Neural crest cell (in vitro differentiated cells): ENCODE data around the gene LRR1. TPM values are rescaled to one million over a fixed set of nuclear protein-coding genes. Genes with fewer than 3 reads are reported as not detected.

Source experiments
- DNase-seq: peaks from one replicate; pipeline ENCODE4 v3.0.0; 2021; ENCODE audit warnings: low read depth, mixed read lengths, low spot score
- H3K27ac Mint-ChIP-seq: one replicate; pipeline ENCODE4 v1.8.0; 2021; ENCODE audit warnings: mild to moderate bottlenecking, mixed read lengths; ENCODE audit not compliant: unreplicated experiment
- H3K27me3 Mint-ChIP-seq: 2 replicates; pipeline ENCODE4 v1.8.0; 2021; ENCODE audit warnings: low read depth, mild to moderate bottlenecking, mixed read lengths
- H3K36me3 Mint-ChIP-seq: 2 replicates; pipeline ENCODE4 v1.8.0; 2021; ENCODE audit warnings: low read depth, mild to moderate bottlenecking, mixed read lengths
- H3K4me1 Mint-ChIP-seq: 2 replicates; pipeline ENCODE4 v1.8.0; 2021; ENCODE audit warnings: mixed read lengths
- H3K4me3 Mint-ChIP-seq: one replicate; pipeline ENCODE4 v1.8.0; 2021; ENCODE audit warnings: mild to moderate bottlenecking, mixed read lengths
- H3K9me3 Mint-ChIP-seq: 2 replicates; pipeline ENCODE4 v1.8.0; 2021; ENCODE audit warnings: mixed read lengths
- total RNA-seq: library from RNA; stranded (reverse); gene quantifications from 2 replicates; pipeline ENCODE4 v1.2.1, GENCODE V29; 2021
- TF ChIP-seq, protein P1 (sequence below): fragments of 200-600 bp; sonication (generic); conservative IDR thresholded peaks from 2 replicates; pipeline ENCODE4 v1.5.0; 2021; ENCODE audit warnings: antibody characterized with exemption, mild to moderate bottlenecking

The LRR1 gene
- total RNA-seq, 1 donor from 2014 or later: 42.9 TPM

GRCh38 chr14:49622022-49622607 is 23.4 kb downstream of the LRR1 start:
- Mint-ChIP-seq H3K9me3 (no peaks in the 10 kb centered on the region), H3K4me3 (peak overlapping the region; percentile 100), H3K36me3 (peaks cover 17% of the 10 kb centered on the region), H3K4me1 (peaks cover 40% of the 10 kb centered on the region), H3K27ac (peak overlapping the region; percentile 87), H3K27me3 (no peaks in the 10 kb centered on the region)
- TF ChIP-seq, protein P1, sequence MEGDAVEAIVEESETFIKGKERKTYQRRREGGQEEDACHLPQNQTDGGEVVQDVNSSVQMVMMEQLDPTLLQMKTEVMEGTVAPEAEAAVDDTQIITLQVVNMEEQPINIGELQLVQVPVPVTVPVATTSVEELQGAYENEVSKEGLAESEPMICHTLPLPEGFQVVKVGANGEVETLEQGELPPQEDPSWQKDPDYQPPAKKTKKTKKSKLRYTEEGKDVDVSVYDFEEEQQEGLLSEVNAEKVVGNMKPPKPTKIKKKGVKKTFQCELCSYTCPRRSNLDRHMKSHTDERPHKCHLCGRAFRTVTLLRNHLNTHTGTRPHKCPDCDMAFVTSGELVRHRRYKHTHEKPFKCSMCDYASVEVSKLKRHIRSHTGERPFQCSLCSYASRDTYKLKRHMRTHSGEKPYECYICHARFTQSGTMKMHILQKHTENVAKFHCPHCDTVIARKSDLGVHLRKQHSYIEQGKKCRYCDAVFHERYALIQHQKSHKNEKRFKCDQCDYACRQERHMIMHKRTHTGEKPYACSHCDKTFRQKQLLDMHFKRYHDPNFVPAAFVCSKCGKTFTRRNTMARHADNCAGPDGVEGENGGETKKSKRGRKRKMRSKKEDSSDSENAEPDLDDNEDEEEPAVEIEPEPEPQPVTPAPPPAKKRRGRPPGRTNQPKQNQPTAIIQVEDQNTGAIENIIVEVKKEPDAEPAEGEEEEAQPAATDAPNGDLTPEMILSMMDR: no peak
- no peak for DNase-seq

- Mint-ChIP-seq H3K4me3 (peak overlapping the region; percentile 70), H3K27me3 (no peaks in the 10 kb centered on the region), H3K4me1 (peaks cover 39% of the 10 kb centered on the region), H3K9me3 (no peaks in the 10 kb centered on the region), H3K36me3 (peaks cover 17% of the 10 kb centered on the region), H3K27ac (no peak overlapping the region)
- TF ChIP-seq, protein P1: no peak
- DNase-seq: no peak
Observed at GRCh38 chr14:49623387-49623786, 24.6 kb downstream of the LRR1 start.

- no peaks in the 10 kb centered on the region for H3K9me3 Mint-ChIP-seq
- DNase-seq: no peak
- H3K4me3 Mint-ChIP-seq: peak overlapping the region; percentile 70
- TF ChIP-seq, protein P1: no peak
- peaks cover 36% of the 10 kb centered on the region for H3K4me1 Mint-ChIP-seq
- H3K27me3 Mint-ChIP-seq: no peaks in the 10 kb centered on the region
- H3K36me3 Mint-ChIP-seq: peaks cover 13% of the 10 kb centered on the region
- no peak overlapping the region for H3K27ac Mint-ChIP-seq
Observed at GRCh38 chr14:49623941-49624839, 25.4 kb downstream of the LRR1 start.

- H3K9me3 Mint-ChIP-seq: no peaks in the 10 kb centered on the region
- peaks cover 15% of the 10 kb centered on the region for H3K36me3 Mint-ChIP-seq
- DNase-seq: peak; percentile 93
- TF ChIP-seq, protein P1: peak; percentile 87
- H3K27ac Mint-ChIP-seq: peak overlapping the region; percentile 100
- peak overlapping the region; percentile 98 for H3K4me3 Mint-ChIP-seq
- no peaks in the 10 kb centered on the region for H3K27me3 Mint-ChIP-seq
- peaks cover 40% of the 10 kb centered on the region for H3K4me1 Mint-ChIP-seq
Observed at GRCh38 chr14:49633640-49634546, 35.2 kb downstream of the LRR1 start.
